Globus pallidus (tissue), 1 donor: Measurements from ENCODE around the gene DYRK1B.
A peak's percentile ranks its signal among the peaks of the same experiment; 100 is the strongest.
"Not testable (repeated sequence)": the region's sequence is repeated elsewhere in the genome, so short reads cannot be mapped to it uniquely, and the experiment has no call there.

Experiments
- DNase-seq: peaks from one replicate; pipeline ENCODE4 v3.0.0-alpha.2; 2015; ENCODE audit warnings: low spot score

Gene DYRK1B

GRCh38 chr19:39830406-39830805 is 3.6 kb downstream of the DYRK1B start:
- DNase-seq: no peak

- no peak for DNase-seq
Observed at GRCh38 chr19:39829702-39830275, 4.2 kb downstream of the DYRK1B start.

GRCh38 chr19:39828654-39829032 is 5.3 kb downstream of the DYRK1B start:
- DNase-seq: no peak

GRCh38 chr19:39828015-39828653 is 5.8 kb downstream of the DYRK1B start:
- no peak for DNase-seq

GRCh38 chr19:39827216-39827615 is 6.7 kb downstream of the DYRK1B start:
- no peak for DNase-seq

GRCh38 chr19:39826311-39826945 is 7.5 kb downstream of the DYRK1B start:
- no peak for DNase-seq

- DNase-seq: no peak
Observed at GRCh38 chr19:39825531-39826076, 8.4 kb downstream of the DYRK1B start.

GRCh38 chr19:39825093-39825463 is 8.9 kb downstream of the DYRK1B start:
- no peak for DNase-seq

GRCh38 chr19:39824143-39825092 is 9.5 kb downstream of the DYRK1B start:
- peak; percentile 98 for DNase-seq

GRCh38 chr19:39823686-39824085 is 10.3 kb downstream of the DYRK1B start:
- DNase-seq: no peak

GRCh38 chr19:39820696-39821095 is 13.3 kb downstream of the DYRK1B start:
- DNase-seq: no peak

GRCh38 chr19:39819786-39820185 is 14.2 kb downstream of the DYRK1B start:
- no peak for DNase-seq

- DNase-seq: no peak
Observed at GRCh38 chr19:39818626-39819097, 15.3 kb downstream of the DYRK1B start.

GRCh38 chr19:39817888-39818561 is 15.9 kb downstream of the DYRK1B start:
- no peak for DNase-seq

GRCh38 chr19:39816287-39817048 is 17.5 kb downstream of the DYRK1B start:
- DNase-seq: no peak

GRCh38 chr19:39814595-39814994 is 19.4 kb downstream of the DYRK1B start:
- DNase-seq: no peak

GRCh38 chr19:39814111-39814510 is 19.9 kb downstream of the DYRK1B start:
- DNase-seq: not testable (repeated sequence)

GRCh38 chr19:39813264-39813993 is 20.5 kb downstream of the DYRK1B start:
- no peak for DNase-seq

- no peak for DNase-seq
Observed at GRCh38 chr19:39811064-39811463, 22.9 kb downstream of the DYRK1B start.

- DNase-seq: no peak
Observed at GRCh38 chr19:39810424-39810823, 23.5 kb downstream of the DYRK1B start.
